Middle frontal gyrus (tissue), 1 donor: ENCODE data around the gene TSPAN17.

Experiments
- DNase-seq: peaks from one replicate; pipeline ENCODE4 v3.0.0-alpha.2; 2015; ENCODE audit warnings: low spot score; ENCODE audit errors: extremely low spot score

Gene TSPAN17

GRCh38 chr5:176702671-176703641 is 55.7 kb downstream of the TSPAN17 start:
- DNase-seq, result no peak

DNA sequence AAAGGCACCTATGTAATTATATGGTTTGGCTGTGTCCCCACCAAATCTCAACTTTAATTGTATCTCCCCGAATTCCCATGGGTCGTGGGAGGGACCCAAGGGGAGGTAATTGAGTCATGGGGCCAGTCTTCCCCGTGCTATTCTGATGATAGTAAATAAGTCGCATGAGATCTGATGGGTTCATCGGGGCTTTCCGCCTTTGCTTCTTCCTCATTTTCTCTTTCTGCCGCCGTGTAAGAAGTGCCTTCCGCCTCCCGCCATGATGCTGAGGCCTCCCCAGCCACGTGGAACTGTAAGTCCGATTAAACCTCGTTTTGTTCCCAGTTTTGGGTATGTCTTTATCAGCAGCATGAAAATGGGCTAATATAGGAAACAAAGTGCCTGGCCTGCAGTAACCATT is 56.6 kb downstream of the TSPAN17 start:
- DNase-seq, result no peak

GRCh38 chr5:176704355-176704754 is 57.1 kb downstream of the TSPAN17 start:
- no peak for DNase-seq

DNA sequence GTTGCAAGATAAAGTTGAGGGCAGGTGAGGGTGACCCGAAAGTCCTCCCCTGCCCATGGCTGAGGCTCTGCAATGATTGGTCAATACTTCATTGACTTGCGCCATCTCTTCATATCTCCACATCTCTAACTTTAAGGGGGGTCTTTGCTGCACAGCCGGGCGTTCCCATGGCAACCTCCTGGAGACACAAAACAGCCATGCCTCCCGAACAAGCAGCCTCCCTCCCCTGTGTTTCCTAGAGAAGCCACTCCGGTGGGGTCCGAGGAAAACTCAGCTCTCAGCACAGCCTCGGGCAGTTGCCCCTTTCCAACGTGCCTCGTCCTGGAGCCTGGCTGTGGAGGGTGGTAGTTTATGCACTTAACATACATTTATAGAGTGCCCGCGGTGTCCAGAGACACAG is 57.5 kb downstream of the TSPAN17 start:
- DNase-seq, result no peak
